HL-60/S4 treated with phorbol 12-myristate 13-acetate at 8.2 ng/mL for 4 days and 3 days (cell line): ENCODE results near the gene PSD4.

Experiments used
- in situ Hi-C: fragments of 300-500 bp; cut with MboI; formaldehyde crosslinking; loops from 2 replicates; pipeline ENCODE4 v1.15.0; 2022; ENCODE audit warnings: low sequenced_read_pairs

PSD4 gene

DNA sequence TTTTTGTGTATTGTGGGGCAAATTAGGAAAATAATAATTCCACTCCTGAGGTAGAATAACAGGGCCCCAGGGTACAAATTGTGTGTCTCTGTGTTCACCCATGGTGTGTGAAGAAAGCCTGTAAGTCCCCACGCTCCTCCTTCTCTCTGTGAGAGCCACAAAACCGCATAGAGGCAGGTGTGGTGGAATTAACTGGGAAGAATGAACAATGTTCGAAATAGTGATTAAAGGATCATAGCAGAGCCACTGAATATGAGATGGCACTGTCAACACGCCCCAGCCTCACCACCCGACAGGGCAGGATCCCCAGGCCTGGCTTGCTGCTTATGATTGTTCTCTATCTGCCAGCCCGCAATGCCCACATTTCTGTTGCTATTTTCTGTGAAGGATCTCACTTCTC lies 32.3 kb upstream of the PSD4 start:
- in situ Hi-C loops: no loop called here

DNA sequence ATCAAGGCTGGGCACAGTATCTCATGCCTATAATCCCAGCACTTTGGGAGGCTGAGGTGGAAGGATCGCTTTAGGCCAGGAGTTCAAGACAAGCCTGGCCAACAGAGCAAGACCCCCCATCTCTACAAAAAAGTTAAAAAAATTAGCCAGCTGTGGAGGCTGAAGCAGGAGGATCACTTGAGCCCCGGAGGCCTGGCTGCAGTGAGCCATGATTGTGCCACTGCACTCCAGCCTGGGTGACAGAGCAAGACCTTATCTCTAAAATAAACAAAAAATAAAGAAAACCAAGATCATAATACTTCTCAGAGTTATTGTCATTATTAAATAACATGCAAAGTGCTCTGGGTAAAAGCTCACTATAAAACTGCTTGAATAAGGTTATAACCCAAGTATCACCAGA lies 31.5 kb upstream of the PSD4 start:
- in situ Hi-C loops: no loop called here

DNA sequence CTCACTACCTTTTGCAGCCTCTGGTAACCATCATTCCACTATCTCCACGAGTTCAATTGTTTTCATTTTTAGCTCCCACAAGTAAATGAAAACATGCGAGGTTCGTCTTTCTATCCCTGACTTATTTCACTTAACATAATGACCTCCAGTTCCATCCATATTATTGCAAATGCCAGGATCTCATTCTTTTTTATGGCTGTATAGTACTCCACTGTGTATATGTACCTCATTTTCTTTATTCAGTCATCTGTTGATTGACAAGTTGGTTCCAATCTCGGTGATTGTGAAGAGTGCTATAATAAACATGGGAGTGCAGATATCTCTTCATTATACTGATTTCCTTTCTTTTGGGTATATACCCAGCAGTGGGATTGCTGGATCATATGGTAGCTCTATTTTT lies 29.5 kb upstream of the PSD4 start:
- in situ Hi-C loops: no loop called here

DNA sequence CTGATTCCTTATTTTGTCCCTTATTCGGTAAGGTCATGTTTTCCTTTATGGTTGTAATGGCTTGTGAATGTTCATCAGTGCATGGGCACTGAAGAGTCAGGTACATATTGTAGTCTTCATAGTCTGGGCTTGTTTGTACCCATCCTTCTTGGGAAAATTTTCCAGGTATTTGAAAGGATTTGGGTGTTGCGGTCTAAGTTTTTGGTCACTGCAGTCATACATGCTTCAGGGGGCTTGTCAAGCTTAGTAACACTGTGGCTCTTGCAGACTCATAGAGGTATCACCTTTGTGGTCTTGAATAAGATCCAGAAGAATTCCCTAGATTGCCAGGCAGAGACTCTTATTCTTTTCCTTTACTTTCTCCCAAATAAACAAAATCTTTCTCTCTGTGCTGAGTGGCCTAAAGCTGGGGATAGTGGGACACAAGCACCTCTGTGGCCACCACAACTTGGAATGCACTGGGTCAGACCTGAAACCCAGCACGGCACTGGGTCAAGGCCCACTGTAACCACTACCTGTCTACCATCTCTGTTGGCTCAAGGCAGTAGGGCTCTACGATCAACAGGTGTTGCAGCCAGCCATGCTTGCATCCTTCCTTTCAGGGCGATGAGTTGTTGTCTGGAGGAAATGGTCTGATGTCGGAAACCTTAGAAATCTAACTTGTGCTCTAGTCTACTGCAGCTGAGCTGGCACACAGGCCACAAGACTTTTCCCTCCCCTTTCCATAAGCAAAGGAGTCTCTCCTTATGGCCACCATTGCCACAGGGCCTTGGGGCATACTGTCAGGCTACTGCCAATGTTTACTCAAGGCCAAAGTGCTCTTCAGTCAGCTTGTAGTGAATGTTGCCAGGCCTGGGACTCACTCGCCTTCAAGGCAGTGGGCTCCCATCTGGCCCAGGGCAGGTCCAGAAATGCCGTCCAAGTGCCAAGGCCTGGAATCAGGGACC lies 24.9 kb upstream of the PSD4 start:
- in situ Hi-C loops: no loop called here

DNA sequence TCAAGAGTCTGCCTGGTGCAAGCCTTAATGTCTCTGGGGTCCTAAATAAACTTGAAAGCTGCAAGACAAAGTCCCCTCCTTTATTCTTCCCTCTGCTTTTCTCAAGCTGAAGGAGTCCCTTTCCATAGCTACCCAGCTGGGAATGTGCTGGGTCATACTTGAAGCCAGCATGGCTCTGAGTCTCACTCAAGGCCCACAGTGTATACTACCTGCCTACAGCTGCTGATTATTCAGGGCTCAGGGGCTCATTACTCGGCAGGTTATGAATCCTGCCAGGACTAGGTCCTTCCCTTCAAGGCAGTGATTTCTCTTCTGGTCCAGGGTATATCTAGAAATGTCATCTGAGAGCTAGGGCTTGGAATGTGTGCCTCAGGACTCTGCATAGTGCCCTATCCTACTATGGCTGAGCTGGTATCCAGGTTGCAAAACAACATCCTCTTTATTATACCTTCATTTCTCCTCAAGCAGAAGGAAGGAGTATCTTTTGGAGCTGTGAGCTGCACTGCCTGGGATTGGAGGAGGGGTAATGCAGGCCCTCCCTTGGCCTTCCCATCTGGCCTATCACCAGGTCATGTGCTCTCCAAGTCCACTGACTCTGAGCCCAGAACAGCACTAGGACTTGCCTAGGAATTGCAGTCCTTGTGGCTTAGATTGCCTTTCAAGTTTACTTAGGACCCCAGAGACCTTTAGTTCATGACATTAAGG lies 24.1 kb upstream of the PSD4 start:
- in situ Hi-C loops: no loop called here

GRCh38 chr2:113150258-113150601 lies 23.5 kb upstream of the PSD4 start:
- in situ Hi-C loops: no loop called here

DNA sequence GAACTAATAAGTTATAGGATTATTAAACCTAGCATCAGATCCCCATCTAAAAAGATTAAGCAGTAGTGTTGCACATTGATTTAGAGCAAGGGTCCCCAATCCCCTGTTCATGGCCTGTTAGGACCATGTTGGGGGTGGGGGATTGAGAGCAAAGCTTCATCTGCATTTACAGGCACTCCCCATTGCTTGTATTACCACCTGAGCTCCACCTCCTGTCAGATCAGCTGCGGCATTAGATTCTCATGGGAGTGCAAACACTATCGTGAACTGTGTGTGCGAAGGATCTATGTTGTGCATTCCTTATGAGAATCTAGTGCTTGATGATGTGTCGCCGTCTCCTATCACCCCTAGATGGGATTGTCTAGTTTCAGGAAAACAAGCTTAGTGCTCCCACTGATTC lies 18.4 kb upstream of the PSD4 start:
- in situ Hi-C loops: no loop called here

- in situ Hi-C loops: no loop called here
Observed at GRCh38 chr2:113156278-113157117, 17.3 kb upstream of the PSD4 start.

DNA sequence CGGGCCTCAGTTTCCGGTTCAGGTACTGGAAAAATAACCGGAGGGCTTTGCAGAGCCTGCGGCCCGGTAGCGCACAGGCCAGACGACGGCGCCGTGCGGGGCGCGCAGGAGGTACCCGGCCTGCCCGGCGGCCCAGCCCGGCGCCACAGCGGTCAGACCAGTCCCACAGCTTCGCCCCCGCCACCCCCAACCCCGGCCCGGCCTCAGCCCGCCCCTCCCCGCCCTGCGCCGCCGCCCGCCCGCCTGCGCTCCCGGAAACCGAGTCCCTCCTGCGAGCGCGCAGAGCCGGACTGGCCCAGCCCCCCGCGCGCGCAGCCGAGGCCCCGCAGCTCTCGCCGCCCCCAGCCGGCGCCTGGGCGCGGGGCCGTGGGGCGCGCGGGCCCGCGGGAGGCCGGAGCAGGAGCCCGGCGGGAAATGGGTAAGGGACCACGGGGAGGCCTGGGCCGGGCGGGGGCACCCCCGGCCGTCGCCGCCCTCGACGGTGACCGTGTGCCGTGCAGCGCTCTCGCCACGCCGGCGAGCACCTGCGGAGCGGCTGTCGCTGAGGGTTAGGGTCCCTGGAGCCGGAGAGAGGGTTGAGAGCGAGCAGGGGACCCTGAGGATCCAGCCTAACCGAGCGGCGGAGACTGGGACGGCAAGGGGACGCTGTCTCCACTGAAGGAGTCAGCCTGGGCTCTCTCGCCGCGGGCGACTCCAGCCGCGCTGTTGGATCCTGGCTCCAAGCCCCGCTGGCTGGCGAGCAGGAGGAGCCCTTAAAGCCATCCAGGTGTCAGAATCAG lies 16.5 kb upstream of the PSD4 start:
- in situ Hi-C loops: no loop called here

DNA sequence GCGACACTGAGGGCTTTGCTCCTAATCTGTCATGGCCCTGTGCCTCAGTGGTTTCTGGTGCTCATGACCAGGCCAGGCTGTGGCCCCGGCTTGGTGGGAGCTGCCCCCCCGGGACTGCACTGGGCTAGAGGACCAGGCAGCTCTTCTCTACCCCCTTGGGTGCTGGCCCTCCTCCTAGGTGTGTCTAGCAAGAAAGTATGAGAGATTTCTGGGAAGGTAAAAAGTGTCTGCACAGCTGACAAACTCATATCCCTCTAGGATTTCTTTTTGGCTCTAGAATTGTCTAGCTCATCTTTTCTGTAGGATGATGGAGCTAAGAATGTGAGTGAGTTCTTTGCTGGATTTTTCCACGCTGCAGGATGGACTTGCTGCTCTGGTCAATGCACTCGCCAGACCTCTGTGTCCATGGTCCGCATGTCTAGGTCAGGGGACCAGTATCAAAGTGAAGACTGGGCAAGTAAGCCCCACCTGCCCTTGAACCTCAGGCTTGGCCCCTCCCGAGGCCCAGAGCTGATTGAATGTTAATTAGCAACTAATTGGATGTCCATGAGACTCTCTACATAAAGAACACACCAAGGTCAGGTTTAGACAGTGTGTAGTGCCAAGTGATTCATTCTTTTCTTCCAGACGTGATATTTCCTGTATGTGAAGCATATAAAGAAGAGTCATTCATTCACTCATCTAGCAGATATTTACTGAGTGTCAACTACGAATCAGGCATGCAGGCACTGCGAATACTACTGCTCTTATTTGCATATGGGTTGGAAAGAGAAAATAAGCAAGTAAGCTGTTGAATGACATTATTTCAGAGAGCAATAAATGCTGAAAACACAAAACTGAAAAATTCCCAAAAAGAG lies 15.6 kb upstream of the PSD4 start:
- in situ Hi-C loops: no loop called here

DNA sequence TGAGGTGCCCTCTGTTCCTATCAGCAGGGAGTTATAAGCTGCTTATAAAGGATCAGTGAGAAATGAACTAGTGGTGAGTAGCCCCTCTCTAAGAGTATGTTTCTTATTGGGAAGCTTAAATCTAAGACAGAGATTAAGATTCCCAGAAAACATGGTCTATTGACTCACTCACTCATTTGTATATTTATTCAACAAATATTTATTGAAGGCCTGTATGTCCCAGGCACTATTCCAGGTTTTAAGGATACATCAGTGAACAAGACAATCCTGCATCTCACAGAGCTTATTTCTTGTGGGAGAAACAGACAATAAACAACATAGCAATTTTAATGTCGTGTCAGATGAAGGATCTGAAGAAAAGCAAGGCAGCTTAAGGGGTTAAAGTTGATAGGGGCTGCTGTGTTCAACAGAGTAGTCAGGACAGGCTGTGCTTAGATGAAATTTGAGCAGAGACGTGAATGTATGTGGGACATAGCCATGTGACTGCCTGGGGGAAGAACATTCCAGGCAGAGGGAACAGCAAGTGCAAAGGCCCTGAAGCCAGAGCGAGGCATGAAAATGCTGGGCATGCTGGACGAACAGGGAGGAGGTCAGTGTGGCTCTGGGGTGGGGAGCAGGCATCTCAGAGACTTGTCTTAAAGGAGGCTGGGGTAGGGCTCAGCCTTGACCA lies 14.8 kb upstream of the PSD4 start:
- in situ Hi-C loops: no loop called here

DNA sequence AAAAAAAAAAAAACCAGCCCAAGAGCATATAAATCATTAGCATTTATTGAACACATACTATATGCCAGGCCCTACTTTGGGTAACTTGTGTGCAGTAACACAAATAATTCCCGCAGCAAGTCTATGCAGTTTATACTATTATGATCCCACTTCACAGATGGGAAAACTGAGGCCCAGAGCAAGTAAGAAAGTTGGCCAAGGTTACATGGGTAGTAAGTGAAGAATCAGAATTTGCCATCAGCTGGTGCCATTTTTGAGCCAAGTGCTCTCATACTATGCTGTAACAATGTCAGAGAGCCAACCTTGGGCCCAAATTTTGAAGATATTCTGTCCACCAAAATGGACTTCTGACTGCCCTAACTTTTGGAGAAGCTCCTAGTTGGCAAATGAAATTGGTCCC lies 13.5 kb upstream of the PSD4 start:
- in situ Hi-C loops: no loop called here

DNA sequence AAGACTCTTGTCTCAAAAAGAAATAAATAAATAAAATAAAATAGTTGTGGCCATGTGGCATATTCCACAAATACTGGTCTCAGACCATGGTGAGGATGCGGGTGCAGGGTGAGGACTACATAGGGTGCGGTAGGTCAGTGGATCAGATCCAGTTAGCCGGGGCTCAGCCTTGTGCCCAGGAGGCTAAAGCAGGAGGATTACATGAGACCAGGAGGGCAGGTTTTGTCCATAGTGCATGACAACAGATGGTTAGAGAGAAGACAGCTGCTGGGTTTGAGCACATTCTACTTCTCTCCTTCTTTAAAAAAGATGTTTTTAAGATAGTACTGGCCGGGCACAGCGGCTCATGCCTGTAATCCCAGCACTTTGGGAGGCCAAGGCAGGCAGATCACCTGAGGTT lies 12.8 kb upstream of the PSD4 start:
- in situ Hi-C loops: no loop called here

DNA sequence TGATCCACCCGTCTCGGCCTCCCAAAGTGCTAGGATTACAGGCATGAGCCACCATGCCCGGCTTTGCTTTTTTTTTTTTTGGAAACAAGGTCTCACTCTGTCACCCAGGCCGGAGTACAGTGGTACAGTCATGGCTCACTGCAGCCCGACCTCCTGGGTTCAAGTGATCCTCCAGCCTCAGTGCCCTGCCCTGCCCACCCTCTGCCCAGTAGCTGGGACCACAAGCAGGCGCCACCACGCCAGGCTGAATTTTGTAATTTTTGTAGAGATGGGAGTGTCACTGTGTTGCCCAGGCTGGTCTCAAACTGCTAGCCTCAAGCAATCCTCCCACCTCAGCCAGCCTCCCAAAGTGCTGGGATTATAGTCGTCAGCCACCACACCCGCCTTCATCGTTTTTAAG lies 11.6 kb upstream of the PSD4 start:
- in situ Hi-C loops: no loop called here

GRCh38 chr2:113162869-113163268 lies 10.9 kb upstream of the PSD4 start:
- in situ Hi-C loops: no loop called here

DNA sequence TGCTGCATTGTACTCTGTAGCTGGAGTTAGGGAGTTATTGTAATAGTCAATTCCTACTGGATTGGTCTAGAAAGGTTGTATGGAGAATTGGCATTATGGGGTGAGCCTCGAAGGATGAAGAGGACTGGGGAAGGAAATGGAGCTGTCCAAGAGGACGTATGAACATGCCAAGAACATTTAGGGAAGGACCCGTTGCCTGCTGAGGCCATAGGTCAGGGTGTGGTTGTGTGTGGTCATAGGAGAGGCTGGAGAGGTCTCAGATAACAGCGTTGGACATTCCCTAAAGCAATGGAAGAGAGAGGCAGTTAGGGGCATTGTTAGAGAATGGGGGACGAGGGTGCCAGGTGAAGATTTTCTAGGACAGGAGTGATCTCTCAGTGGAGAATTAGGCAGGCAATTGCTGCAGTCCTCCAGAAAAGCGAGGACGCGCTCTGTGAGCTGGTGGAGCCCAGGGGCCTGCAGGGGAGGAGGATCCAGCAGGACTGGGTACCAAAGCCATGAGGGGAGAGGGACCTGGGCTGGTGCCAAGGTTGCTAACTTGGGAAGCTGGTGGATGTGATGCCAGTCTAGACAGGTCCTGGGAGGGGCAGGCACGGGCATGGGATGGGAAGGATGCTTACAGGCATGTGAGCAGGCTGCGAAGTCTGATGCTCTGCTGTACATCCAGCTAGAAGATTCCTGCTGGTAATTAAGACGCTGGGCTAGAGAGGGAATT lies 9.4 kb upstream of the PSD4 start:
- in situ Hi-C loops: no loop called here

- in situ Hi-C loops: no loop called here
Observed at GRCh38 chr2:113164930-113165585, 8.7 kb upstream of the PSD4 start.

DNA sequence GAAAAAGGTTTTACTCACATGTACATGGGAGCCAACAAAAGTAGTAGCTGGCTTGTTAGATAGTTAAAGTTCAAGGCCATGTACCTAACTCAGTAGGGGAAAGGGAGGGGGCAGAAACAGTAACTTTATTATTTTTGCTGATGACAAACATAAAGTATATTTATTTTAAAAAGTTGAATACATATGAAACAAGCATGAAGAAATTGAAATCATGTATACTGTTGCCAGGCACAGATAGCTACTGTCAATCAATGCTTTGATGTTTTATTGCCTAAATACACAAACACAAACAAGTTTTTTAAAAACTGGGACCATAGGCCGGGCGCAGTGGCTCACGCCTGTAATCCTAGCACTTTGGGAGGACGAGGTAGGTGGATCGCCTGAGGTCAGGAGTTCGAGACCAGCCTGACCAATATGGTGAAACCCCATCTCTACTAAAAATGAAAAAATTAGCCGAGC lies 7.6 kb upstream of the PSD4 start:
- in situ Hi-C loops: no loop called here
